Fibroblast of lung (primary cell): ENCODE measurements around the gene GPR84.

Experiments used
- CTCF ChIP-seq, 2 donors: IDR thresholded peaks in 1 of 2; conservative IDR thresholded peaks in 1 of 2; 1 replicate in 1 of 2; 2 replicates in 1 of 2; pipeline ENCODE4 v1.5.1; 2011 to 2012; ENCODE audit warnings: low read length in 2 of 2, control low read depth in 1 of 2, inconsistent platforms in 1 of 2, low read depth in 1 of 2, mild to moderate bottlenecking in 1 of 2
- EZH2 ChIP-seq: IDR thresholded peaks from 2 replicates; pipeline ENCODE4 v1.5.1; 2012; ENCODE audit warnings: low read length, control low read depth, mild to moderate bottlenecking; ENCODE audit errors: missing control alignments

DNA sequence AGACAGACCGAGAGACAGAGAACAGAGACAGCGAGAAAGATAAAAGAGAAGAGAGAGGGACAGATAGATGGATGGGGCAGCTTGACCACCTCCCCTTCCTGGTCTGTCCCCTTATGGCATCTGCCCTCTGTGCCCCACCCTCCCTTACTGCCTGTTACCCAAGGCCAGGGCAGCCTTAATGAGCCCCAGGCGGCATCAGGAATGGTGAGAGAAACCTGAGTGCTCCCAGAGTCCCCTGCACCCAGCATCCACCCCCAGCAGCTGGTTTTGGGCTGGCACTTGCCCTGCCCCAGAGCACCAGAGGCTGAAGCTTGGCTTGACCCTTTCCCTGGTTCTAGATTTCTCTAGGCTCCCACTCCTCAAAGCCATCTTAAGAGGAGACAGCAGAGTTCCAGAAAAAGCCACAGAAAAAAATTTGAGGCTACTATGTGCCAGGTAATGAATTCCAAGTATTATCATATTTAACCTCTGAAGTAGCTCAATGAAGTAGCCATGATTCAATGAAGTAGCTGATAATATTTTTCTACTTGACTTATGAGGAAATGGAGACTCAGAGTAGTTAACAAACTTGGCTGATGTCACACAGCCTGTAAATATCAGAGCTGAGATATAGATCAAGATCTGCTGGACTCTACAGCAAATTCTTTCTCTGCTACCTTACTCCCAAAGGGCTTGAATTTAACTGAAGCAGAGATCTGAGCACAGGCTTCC is 22.3 kb upstream of the GPR84 start:
- TF ChIP-seq CTCF (conservative IDR thresholded peaks at IDR 0.05 in 1 of 2, IDR thresholded peaks at IDR 0.05 in 1 of 2; ENCODE audit: low read depth in 1 of 2, low read length in 2 of 2): no peak
- no peak for TF ChIP-seq EZH2
